AG04450 (cell line): ENCODE measurements around the gene CRX. TPM values are rescaled to one million over a fixed set of nuclear protein-coding genes. Genes with fewer than 3 reads are reported as not detected.
A peak's percentile ranks its signal among the peaks of the same experiment; 100 is the strongest.
"Not testable (repeated sequence)": the region's sequence is repeated elsewhere in the genome, so short reads cannot be mapped to it uniquely, and the experiment has no call there.

ENCODE experiments used
- CTCF ChIA-PET: fragments of 300-600, 350-600 bp; formaldehyde crosslinking; extraction: SDS; loops from one replicate; lab custom pipeline; 2022; ENCODE audit warnings: antibody characterized with exemption, inconsistent platforms; lab: Charles Lee
- POLR2A ChIA-PET: fragments of 350-600 bp; formaldehyde crosslinking; extraction: SDS; loops from one replicate; lab custom pipeline; 2021; ENCODE audit warnings: antibody characterized with exemption, inconsistent platforms; lab: Yijun Ruan, JAX
- DNase-seq: peaks from one replicate; pipeline ENCODE4 v3.0.0-alpha.2; 2011; ENCODE audit warnings: low read depth, low spot score
- H3K27ac ChIP-seq: one replicate; pipeline ENCODE4 v1.5.1; 2012; ENCODE audit warnings: low read depth, low read length, control low read depth
- H3K27me3 ChIP-seq: one replicate; pipeline ENCODE4 v1.6.0; 2012; ENCODE audit warnings: low read length; ENCODE audit not compliant: control insufficient read depth, insufficient read depth
- H3K4me3 ChIP-seq: 2 replicates; pipeline ENCODE4 v1.5.1; 2011; ENCODE audit warnings: mild to moderate bottlenecking, low read depth, low read length, control low read depth
- H3K9me3 ChIP-seq: 2 replicates; pipeline ENCODE4 v1.5.1; 2012; ENCODE audit warnings: low read length; ENCODE audit not compliant: control insufficient read depth, insufficient read depth
- CTCF ChIP-seq: IDR thresholded peaks from 2 replicates; pipeline ENCODE4 v1.5.1; 2011; ENCODE audit warnings: low read depth, low read length, control low read depth, inconsistent platforms
- polyA plus RNA-seq: library from polyadenylated mRNA; depleted of rRNA; stranded (reverse); fragments of >200 nt; gene quantifications from 2 replicates; pipeline ENCODE4 v1.2.3, GENCODE V29; 2011

The CRX gene
- polyA plus RNA-seq, 1 experiment = not detected

DNA sequence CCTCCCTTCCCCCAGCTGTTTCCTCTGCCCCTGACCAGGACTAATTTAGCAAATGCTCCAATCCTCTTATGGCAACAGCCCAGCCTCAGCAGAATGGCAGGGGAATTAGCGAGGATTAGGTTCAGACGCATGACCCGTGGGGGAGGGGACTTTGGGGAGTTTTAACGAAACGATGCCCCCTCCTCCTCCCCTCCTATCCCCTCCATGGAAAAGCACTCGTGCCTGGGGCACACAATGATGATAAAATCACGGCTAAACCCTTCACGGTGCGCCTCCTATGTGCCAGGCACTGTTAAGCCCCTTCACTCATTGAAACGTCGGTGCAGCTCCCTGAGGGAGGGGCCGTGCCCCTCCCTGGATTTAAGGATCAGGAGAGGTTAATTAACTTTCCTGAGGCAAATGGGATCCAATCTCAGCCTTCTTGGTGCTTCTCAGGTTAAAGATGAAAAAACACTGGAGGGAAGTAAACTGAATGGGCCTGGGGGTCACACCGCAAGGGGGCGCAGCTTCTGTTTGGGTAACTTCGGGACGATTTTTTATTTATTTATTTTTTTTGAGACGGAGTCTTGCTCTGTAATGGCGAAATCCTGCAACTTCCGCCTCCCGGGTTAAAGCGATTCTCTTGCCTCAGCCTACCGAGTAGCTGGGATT lies 27.2 kb downstream of the CRX start:
- H3K4me3 ChIP-seq = no peak overlapping the region
- CTCF ChIA-PET = interaction anchor here (1.2 kb wide), 1 partner anchor 20 kb away, joined by 8 read pairs; no protein-coding TSS in a partner anchor
- TF ChIP-seq CTCF = peak; percentile 36
- no peak for DNase-seq
- H3K27me3 ChIP-seq = peaks cover 25% of the 10 kb centered on the region
- no peaks in the 10 kb centered on the region for H3K9me3 ChIP-seq
- H3K27ac ChIP-seq = no peak overlapping the region
- POLR2A ChIA-PET = no interaction called here

DNA sequence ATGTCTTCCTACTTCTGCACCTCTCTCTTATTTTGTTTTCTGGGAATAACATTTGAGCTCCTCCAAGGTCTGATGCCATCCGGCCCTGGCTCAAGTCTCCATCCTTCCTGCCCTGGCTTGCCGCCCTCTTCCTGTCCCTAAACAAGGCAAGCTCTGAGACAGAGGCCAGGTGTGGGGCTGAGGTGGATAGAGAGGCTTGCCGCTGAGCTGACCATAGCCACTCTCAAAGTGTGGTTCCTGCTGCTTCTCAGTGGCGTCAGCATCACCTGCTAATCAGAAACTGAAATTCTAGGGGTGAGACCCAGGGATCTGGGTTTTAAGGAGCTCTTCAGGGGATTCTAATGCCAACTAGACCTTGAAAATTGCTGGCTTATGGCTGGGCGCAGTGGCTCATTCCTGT lies 31.3 kb downstream of the CRX start:
- ChIA-PET POLR2A (no interaction called here), CTCF (interaction anchor here (2.0 kb wide), 1 partner anchor 10 kb away, joined by 13 read pairs; no protein-coding TSS in a partner anchor)
- peaks cover 25% of the 10 kb centered on the region for H3K27me3 ChIP-seq
- H3K27ac ChIP-seq = no peak overlapping the region
- TF ChIP-seq CTCF = no peak
- DNase-seq = no peak
- H3K4me3 ChIP-seq = no peak overlapping the region
- no peaks in the 10 kb centered on the region for H3K9me3 ChIP-seq

DNA sequence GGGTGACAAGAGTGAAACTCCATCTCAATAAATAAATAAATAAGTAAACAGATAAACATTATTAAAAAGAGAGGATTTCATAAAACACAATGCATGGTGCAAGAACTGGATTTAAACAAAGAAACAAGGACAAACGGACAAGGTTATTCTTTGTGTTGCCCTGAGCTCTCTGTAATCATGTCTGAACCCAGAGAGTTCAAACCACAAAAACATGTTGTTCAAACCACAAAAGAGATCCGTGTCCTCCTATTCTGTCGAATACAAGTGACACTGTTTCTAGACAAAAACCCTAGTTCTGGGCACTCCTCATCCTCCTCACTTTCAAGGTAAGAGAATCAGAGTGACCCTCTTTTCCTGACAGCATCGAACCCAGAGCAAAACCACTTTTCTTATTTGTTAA lies 32.7 kb downstream of the CRX start:
- CTCF ChIA-PET = interaction anchor here (1.6 to 2.0 kb wide), 2 partner anchors 9 kb away, joined by 4 to 13 read pairs; no protein-coding TSS in a partner anchor
- no peak for TF ChIP-seq CTCF
- POLR2A ChIA-PET = no interaction called here
- H3K9me3 ChIP-seq = no peaks in the 10 kb centered on the region
- H3K27me3 ChIP-seq = peaks cover 15% of the 10 kb centered on the region
- no peak overlapping the region for H3K27ac ChIP-seq
- no peak for DNase-seq
- no peak overlapping the region for H3K4me3 ChIP-seq

GRCh38 chr19:47858231-47858630 lies 36.5 kb downstream of the CRX start:
- H3K27me3 ChIP-seq, POLR2A ChIA-PET, H3K9me3 ChIP-seq, H3K4me3 ChIP-seq, H3K27ac ChIP-seq, DNase-seq: not testable (repeated sequence)
- CTCF ChIA-PET = interaction anchor here (1.5 kb wide), 1 partner anchor 11 kb away, joined by 5 read pairs; no protein-coding TSS in a partner anchor

GRCh38 chr19:47858646-47859285 lies 37.0 kb downstream of the CRX start, which contains the start of gene TPRX2:
Gene TPRX2 (plus strand): TSS chr19:47859235. CDS start chr19:47859247, 12 bp downstream.
- CTCF ChIA-PET = interaction anchor here (1.5 kb wide), 1 partner anchor 10 kb away, joined by 5 read pairs; no protein-coding TSS in a partner anchor
- H3K27ac ChIP-seq, POLR2A ChIA-PET, H3K9me3 ChIP-seq, H3K4me3 ChIP-seq, DNase-seq, H3K27me3 ChIP-seq: not testable (repeated sequence)

- H3K27me3 ChIP-seq, DNase-seq, H3K9me3 ChIP-seq, POLR2A ChIA-PET, H3K27ac ChIP-seq, H3K4me3 ChIP-seq, CTCF ChIA-PET: not testable (repeated sequence)
Measured at GRCh38 chr19:47859838-47860237, 38.1 kb downstream of the CRX start.
